ENCODE data around the gene LGALS3BP.

DNA sequence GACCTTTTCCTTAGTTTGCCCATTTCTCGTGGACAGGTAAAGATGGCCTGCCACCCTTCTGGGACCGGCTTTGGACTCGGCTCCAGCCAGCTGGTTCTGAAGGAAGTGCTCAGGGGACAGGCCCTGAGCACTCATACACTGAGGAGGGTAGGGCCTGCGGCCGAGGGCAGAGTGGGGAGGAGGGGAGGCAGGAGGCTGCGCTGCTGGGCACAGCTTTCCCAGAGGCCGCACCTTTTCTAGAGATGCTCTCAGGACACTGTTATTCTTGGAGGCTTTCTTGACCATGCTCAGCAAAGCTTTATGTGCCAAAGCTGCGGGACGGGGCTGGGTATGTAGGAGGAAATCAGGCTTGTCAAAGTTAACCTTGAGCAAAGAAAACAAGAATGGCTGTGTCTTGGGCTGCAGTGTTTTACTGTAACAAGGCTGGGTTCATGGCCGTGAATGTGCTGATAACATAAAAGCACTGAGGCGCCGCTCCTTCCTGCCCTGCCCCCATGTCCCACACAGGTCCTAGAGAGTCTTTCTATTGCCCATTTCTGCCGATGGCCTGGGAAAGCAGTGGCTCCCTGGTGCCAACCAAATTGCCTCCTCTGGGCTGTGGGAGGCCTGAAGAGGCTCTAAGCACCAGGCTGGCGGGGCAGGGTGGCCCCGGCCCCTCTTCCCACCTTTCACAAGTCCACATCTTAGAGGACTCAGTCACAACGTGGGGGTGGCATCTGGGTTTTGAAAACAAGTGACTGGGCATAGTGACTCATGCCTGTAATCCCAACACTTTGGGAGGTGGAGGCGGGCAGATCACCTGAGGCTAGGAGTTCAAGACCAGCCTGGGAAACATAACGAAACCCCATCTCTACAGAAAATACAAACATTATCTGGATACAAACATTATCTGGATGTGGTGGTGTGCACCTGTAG lies 32.2 kb downstream of the LGALS3BP start:
- TF ChIP-seq, protein P1, sequence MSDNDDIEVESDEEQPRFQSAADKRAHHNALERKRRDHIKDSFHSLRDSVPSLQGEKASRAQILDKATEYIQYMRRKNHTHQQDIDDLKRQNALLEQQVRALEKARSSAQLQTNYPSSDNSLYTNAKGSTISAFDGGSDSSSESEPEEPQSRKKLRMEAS (CRISPR knock-in tag; IDR thresholded peaks at IDR 0.05) = no peak
- TF ChIP-seq MXD4 (CRISPR knock-in tag; IDR thresholded peaks at IDR 0.05; ENCODE audit: borderline replicate concordance) (no peak), CTCF (IDR thresholded peaks at IDR 0.05) (no peak)

Data from WTC11 (cell line).